GM23338 (cell line): ENCODE data around the gene C1orf146. TPM values are rescaled to one million over a fixed set of nuclear protein-coding genes. Genes with fewer than 3 reads are reported as not detected.
A peak's percentile ranks its signal among the peaks of the same experiment; 100 is the strongest.
"Not testable (repeated sequence)": the region's sequence is repeated elsewhere in the genome, so short reads cannot be mapped to it uniquely, and the experiment has no call there.

Experiments used
- ATAC-seq: fragments of 200-7000 bp; cut with Tn5 transposase; 3 replicates; pipeline ENCODE4 v1.9.1; 2020
- DNase-seq: peaks from one replicate; pipeline ENCODE4 v3.0.0-alpha.2; 2015; ENCODE audit warnings: low spot score
- H2AFZ ChIP-seq: fragments of 200-600 bp; sonication (generic); 2 replicates; pipeline ENCODE4 v1.8.0; 2016; ENCODE audit warnings: antibody characterized with exemption, mild to moderate bottlenecking, moderate library complexity
- H3F3A ChIP-seq: fragments of 200-600 bp; sonication (generic); replicated peaks from 2 replicates; pipeline ENCODE4 v1.8.0; 2017; ENCODE audit warnings: antibody characterized with exemption, mixed run types, low read depth
- H3K27ac ChIP-seq: fragments of 200-600 bp; sonication (generic); 2 replicates; pipeline ENCODE4 v1.6.1; 2016; ENCODE audit warnings: low read depth
- H3K27me3 ChIP-seq: fragments of 200-600 bp; sonication (generic); 2 replicates; pipeline ENCODE4 v1.8.0; 2016; ENCODE audit warnings: mild to moderate bottlenecking, mixed run types, moderate library complexity; ENCODE audit not compliant: insufficient read depth
- H3K36me3 ChIP-seq: fragments of 200-600 bp; sonication (generic); 2 replicates; pipeline ENCODE4 v1.8.0; 2016; ENCODE audit warnings: mild to moderate bottlenecking; ENCODE audit not compliant: insufficient read depth
- H3K4me1 ChIP-seq: fragments of 200-600 bp; sonication (generic); 2 replicates; pipeline ENCODE4 v1.8.0; 2016; ENCODE audit warnings: mild to moderate bottlenecking, moderate library complexity; ENCODE audit not compliant: insufficient read depth
- H3K4me2 ChIP-seq: fragments of 200-600 bp; sonication (generic); 2 replicates; pipeline ENCODE4 v1.7.1; 2017; ENCODE audit warnings: mixed run types
- H3K4me3 ChIP-seq: fragments of 200-600 bp; sonication (generic); 2 replicates; pipeline ENCODE4 v1.6.1; 2016; ENCODE audit warnings: mixed run types
- H3K79me2 ChIP-seq: fragments of 200-600 bp; sonication (generic); replicated peaks from 2 replicates; pipeline ENCODE4 v1.8.0; 2017; ENCODE audit warnings: mild to moderate bottlenecking; ENCODE audit not compliant: insufficient read depth
- H3K9me2 ChIP-seq: fragments of 200-600 bp; sonication (generic); 2 replicates; pipeline ENCODE4 v1.8.0; 2017; ENCODE audit not compliant: insufficient read depth
- H4K20me1 ChIP-seq: fragments of 200-600 bp; sonication (generic); replicated peaks from 2 replicates; pipeline ENCODE4 v1.8.0; 2017; ENCODE audit warnings: mild to moderate bottlenecking; ENCODE audit not compliant: insufficient read depth
- H3K27ac Mint-ChIP-seq: 2 replicates; pipeline ENCODE4 v1.8.0; 2020; ENCODE audit warnings: inconsistent platforms, mild to moderate bottlenecking, moderate library complexity, mixed read lengths
- H3K27me3 Mint-ChIP-seq: 3 replicates; pipeline ENCODE4 v1.8.0; 2022; ENCODE audit warnings: low read depth, mild to moderate bottlenecking, moderate library complexity, mixed read lengths, inconsistent platforms; ENCODE audit not compliant: insufficient read depth, poor library complexity
- H3K36me3 Mint-ChIP-seq: 3 replicates; pipeline ENCODE4 v1.8.0; 2021; ENCODE audit warnings: low read depth, mild to moderate bottlenecking, inconsistent platforms, moderate library complexity, mixed read lengths
- H3K4me1 Mint-ChIP-seq: 3 replicates; pipeline ENCODE4 v1.8.0; 2020; ENCODE audit warnings: mild to moderate bottlenecking, inconsistent platforms, mixed read lengths
- H3K4me3 Mint-ChIP-seq: 3 replicates; pipeline ENCODE4 v1.8.0; 2021; ENCODE audit warnings: moderate library complexity, mild to moderate bottlenecking, inconsistent platforms, mixed read lengths
- H3K9me3 Mint-ChIP-seq: 3 replicates; pipeline ENCODE4 v1.8.0; 2020; ENCODE audit warnings: moderate library complexity, mild to moderate bottlenecking, inconsistent platforms, mixed read lengths
- JUNB ChIP-seq: IDR thresholded peaks from one replicate; pipeline ENCODE4 v1.6.1; 2016; ENCODE audit warnings: antibody characterized with exemption; ENCODE audit not compliant: unreplicated experiment
- NANOG ChIP-seq: IDR thresholded peaks from 2 replicates; pipeline ENCODE4 v1.6.1; 2016; ENCODE audit warnings: antibody characterized with exemption, borderline replicate concordance
- POLR2AphosphoS5 ChIP-seq: IDR thresholded peaks from 2 replicates; pipeline ENCODE4 v1.6.1; 2016; ENCODE audit warnings: antibody characterized with exemption, low read depth
- ZNF114 ChIP-seq: fragments of 250-450 bp; sonication (Bioruptor Pico); IDR thresholded peaks from 2 replicates; pipeline ENCODE4 v1.5.0; 2020; ENCODE audit warnings: mild to moderate bottlenecking, moderate library complexity
- ZNF331 ChIP-seq: fragments of 250-450 bp; sonication (Bioruptor Pico); IDR thresholded peaks from 2 replicates; pipeline ENCODE4 v1.5.0; 2020; ENCODE audit warnings: low read depth, mild to moderate bottlenecking, moderate library complexity
- polyA plus RNA-seq: library from polyadenylated mRNA; unstranded; fragments of >200 nt; fragmentation: Nextera tagmentation; extraction: Ambion mirVana; gene quantifications from 2 replicates; pipeline ENCODE4 v1.2.1, GENCODE V29; 2016
- total RNA-seq: library from RNA; depleted of rRNA; stranded (reverse); fragments of >200 nt; shearing (Covaris generic); gene quantifications from 2 replicates; pipeline ENCODE4 v1.2.3, GENCODE V29; 2014
- TF ChIP-seq, protein P1 (sequence below): fragments of 250-450 bp; sonication (Bioruptor Pico); IDR thresholded peaks from 2 replicates; pipeline ENCODE4 v1.5.0; 2020; ENCODE audit warnings: mild to moderate bottlenecking, moderate library complexity

The C1orf146 gene
- total and polyA plus RNA-seq, 2 experiments from 2014 or later = not detected

DNA sequence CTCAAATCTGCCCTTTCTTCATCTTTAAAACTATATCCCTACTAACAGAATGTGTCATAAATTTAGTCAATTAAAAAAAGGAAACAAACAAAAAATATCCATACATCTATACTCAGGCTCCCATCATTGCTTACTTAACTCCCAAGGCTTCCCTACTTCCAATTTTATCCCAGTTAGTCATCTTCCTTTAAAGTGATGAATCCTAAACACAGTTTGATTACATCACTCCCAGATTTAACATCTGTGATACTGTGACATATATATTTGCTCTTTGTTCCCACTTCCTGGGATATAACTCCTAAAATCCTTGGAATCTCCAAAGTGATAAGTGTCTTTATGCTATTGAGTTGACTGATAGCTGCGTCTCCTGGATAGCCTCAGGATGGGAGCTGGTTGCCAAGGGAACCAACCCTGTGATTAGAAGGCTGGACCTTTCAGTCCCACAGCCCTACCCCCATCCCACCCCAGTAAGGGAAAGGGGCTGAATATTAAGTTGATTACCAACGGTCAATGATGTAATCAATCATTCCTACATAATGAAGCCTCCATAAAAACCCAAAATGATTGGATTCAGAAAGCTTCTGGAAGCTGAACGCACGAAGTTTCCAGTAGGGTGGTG lies 59.5 kb downstream of the C1orf146 start (continued):
- TF ChIP-seq, protein P1, sequence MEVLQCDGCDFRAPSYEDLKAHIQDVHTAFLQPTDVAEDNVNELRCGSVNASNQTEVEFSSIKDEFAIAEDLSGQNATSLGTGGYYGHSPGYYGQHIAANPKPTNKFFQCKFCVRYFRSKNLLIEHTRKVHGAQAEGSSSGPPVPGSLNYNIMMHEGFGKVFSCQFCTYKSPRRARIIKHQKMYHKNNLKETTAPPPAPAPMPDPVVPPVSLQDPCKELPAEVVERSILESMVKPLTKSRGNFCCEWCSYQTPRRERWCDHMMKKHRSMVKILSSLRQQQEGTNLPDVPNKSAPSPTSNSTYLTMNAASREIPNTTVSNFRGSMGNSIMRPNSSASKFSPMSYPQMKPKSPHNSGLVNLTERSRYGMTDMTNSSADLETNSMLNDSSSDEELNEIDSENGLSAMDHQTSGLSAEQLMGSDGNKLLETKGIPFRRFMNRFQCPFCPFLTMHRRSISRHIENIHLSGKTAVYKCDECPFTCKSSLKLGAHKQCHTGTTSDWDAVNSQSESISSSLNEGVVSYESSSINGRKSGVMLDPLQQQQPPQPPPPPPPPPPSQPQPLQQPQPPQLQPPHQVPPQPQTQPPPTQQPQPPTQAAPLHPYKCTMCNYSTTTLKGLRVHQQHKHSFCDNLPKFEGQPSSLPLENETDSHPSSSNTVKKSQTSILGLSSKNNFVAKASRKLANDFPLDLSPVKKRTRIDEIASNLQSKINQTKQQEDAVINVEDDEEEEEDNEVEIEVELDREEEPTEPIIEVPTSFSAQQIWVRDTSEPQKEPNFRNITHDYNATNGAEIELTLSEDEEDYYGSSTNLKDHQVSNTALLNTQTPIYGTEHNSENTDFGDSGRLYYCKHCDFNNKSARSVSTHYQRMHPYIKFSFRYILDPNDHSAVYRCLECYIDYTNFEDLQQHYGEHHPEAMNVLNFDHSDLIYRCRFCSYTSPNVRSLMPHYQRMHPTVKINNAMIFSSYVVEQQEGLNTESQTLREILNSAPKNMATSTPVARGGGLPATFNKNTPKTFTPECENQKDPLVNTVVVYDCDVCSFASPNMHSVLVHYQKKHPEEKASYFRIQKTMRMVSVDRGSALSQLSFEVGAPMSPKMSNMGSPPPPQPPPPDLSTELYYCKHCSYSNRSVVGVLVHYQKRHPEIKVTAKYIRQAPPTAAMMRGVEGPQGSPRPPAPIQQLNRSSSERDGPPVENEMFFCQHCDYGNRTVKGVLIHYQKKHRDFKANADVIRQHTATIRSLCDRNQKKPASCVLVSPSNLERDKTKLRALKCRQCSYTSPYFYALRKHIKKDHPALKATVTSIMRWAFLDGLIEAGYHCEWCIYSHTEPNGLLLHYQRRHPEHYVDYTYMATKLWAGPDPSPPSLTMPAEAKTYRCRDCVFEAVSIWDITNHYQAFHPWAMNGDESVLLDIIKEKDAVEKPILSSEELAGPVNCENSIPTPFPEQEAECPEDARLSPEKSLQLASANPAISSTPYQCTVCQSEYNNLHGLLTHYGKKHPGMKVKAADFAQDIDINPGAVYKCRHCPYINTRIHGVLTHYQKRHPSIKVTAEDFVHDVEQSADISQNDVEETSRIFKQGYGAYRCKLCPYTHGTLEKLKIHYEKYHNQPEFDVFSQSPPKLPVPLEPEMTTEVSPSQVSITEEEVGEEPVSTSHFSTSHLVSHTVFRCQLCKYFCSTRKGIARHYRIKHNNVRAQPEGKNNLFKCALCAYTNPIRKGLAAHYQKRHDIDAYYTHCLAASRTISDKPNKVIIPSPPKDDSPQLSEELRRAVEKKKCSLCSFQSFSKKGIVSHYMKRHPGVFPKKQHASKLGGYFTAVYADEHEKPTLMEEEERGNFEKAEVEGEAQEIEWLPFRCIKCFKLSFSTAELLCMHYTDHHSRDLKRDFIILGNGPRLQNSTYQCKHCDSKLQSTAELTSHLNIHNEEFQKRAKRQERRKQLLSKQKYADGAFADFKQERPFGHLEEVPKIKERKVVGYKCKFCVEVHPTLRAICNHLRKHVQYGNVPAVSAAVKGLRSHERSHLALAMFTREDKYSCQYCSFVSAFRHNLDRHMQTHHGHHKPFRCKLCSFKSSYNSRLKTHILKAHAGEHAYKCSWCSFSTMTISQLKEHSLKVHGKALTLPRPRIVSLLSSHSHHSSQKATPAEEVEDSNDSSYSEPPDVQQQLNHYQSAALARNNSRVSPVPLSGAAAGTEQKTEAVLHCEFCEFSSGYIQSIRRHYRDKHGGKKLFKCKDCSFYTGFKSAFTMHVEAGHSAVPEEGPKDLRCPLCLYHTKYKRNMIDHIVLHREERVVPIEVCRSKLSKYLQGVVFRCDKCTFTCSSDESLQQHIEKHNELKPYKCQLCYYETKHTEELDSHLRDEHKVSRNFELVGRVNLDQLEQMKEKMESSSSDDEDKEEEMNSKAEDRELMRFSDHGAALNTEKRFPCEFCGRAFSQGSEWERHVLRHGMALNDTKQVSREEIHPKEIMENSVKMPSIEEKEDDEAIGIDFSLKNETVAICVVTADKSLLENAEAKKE (CRISPR knock-in tag) = no peak
- TF ChIP-seq JUNB (no peak), ZNF331 (CRISPR knock-in tag) (no peak), POLR2AphosphoS5 (no peak), NANOG (no peak), ZNF114 (CRISPR knock-in tag) (no peak)

DNA sequence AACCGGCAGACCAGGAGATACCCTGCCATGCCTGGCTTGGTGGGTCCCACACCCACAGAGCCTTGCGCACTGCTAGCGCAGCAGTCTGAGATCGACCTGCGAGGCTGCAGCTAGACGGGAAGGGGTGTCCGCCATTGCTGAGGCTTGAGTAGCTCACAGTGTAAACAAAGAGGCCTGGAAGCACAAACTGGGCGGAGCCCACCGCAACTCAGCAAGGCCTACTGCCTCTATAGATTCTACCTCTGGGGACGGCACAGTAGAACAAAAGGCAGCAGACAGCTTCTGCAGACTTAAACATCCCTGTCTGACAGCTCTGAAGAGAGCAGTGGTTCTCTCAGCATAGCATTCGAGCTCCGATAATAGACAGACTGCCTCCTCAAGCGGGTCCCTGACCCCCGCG lies 62.1 kb downstream of the C1orf146 start:
- H3K4me1 ChIP-seq, H3K4me3 ChIP-seq, H2AFZ ChIP-seq, H3K9me2 ChIP-seq, H3K9me3 Mint-ChIP-seq, H3F3A ChIP-seq, H3K4me3 Mint-ChIP-seq, H3K4me1 Mint-ChIP-seq, H3K4me2 ChIP-seq, H3K27ac ChIP-seq, H4K20me1 ChIP-seq, ATAC-seq, H3K27me3 ChIP-seq, H3K27ac Mint-ChIP-seq, H3K27me3 Mint-ChIP-seq, H3K36me3 ChIP-seq: not testable (repeated sequence)
- H3K79me2 ChIP-seq = peaks cover 30% of the 10 kb centered on the region
- peak; percentile 17 for DNase-seq
- H3K36me3 Mint-ChIP-seq = peaks cover 47% of the 10 kb centered on the region

DNA sequence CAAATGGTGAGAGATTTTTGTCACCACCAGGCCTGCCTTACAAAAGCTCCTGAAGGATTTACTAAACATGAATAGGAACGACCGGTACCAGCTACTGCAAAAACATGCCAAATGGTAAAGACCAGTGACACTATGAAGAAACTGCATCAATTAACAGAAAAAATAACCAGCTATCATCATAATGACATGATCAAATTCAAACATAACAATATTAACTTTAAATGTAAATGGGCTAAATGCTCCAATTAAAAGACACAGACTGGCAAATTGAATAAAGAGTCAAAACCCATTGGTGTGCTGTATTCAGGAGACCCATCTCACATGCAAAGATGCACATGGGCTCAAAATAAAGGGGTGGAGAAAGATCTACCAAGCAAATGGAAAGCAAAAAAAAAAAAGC lies 63.7 kb downstream of the C1orf146 start:
- not testable (repeated sequence) for H3K27ac ChIP-seq, H3K4me1 ChIP-seq, H3K27ac Mint-ChIP-seq, H3K4me2 ChIP-seq, H3K4me1 Mint-ChIP-seq, H3K36me3 ChIP-seq, DNase-seq, H3K4me3 ChIP-seq, H3F3A ChIP-seq, H3K9me3 Mint-ChIP-seq, H3K27me3 ChIP-seq, H4K20me1 ChIP-seq, ATAC-seq, H2AFZ ChIP-seq, H3K9me2 ChIP-seq, H3K4me3 Mint-ChIP-seq, H3K27me3 Mint-ChIP-seq
- peaks cover 63% of the 10 kb centered on the region for H3K36me3 Mint-ChIP-seq
- H3K79me2 ChIP-seq = peaks cover 32% of the 10 kb centered on the region
